ENCODE measurements around the gene OXER1. TPM values are rescaled to one million over a fixed set of nuclear protein-coding genes. Genes with fewer than 3 reads are reported as not detected.

OXER1 gene
- total and polyA plus RNA-seq, 2 of the 13 experiments (the other 11 are each of a cell fraction or from before 2014, with no cell fraction given) = 8.0 to 9.0 TPM

GRCh38 chr2:42787788-42788477 lies 24.0 kb upstream of the OXER1 start (continued):
- TF ChIP-seq FOXC1 (CRISPR knock-in tag; IDR thresholded peaks at IDR 0.05; ENCODE audit: borderline replicate concordance) (peak; percentile 46; the same call in 1 of the 2 replicates), ZBED4 (CRISPR knock-in tag; IDR thresholded peaks at IDR 0.05; ENCODE audit: borderline replicate concordance) (no peak), ZNF607 (CRISPR knock-in tag; IDR thresholded peaks at IDR 0.05; ENCODE audit: borderline replicate concordance) (no peak), GTF3A (CRISPR knock-in tag; conservative IDR thresholded peaks at IDR 0.05) (no peak), KLF13 (CRISPR knock-in tag; IDR thresholded peaks at IDR 0.05) (0 out of 2 replicates have a peak, but pooled peaks have one; percentile 29), ATF7-NPFF (CRISPR knock-in tag; IDR thresholded peaks at IDR 0.05; ENCODE audit: low read depth) (no peak), ZNF543 (CRISPR knock-in tag; IDR thresholded peaks at IDR 0.05) (no peak), ZBTB8A (CRISPR knock-in tag; IDR thresholded peaks at IDR 0.05; ENCODE audit: borderline replicate concordance, low read depth) (no peak), ZFP41 (CRISPR knock-in tag; IDR thresholded peaks at IDR 0.05; ENCODE audit: borderline replicate concordance) (no peak), RARG (CRISPR knock-in tag; IDR thresholded peaks at IDR 0.05; ENCODE audit: low read depth) (no peak), ZZZ3 (CRISPR knock-in tag; IDR thresholded peaks at IDR 0.05; ENCODE audit: borderline replicate concordance) (no peak), ZNF263 (CRISPR knock-in tag; IDR thresholded peaks at IDR 0.05) (no peak; the same call in 1 of the 2 replicates)
- TF ChIP-seq, protein P1, sequence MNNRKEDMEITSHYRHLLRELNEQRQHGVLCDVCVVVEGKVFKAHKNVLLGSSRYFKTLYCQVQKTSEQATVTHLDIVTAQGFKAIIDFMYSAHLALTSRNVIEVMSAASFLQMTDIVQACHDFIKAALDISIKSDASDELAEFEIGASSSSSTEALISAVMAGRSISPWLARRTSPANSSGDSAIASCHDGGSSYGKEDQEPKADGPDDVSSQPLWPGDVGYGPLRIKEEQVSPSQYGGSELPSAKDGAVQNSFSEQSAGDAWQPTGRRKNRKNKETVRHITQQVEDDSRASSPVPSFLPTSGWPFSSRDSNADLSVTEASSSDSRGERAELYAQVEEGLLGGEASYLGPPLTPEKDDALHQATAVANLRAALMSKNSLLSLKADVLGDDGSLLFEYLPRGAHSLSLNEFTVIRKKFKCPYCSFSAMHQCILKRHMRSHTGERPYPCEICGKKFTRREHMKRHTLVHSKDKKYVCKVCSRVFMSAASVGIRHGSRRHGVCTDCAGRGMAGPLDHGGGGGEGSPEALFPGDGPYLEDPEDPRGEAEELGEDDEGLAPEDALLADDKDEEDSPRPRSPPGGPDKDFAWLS (CRISPR knock-in tag; IDR thresholded peaks at IDR 0.05; ENCODE audit: borderline replicate concordance) = no peak
- TF ChIP-seq, protein P2, sequence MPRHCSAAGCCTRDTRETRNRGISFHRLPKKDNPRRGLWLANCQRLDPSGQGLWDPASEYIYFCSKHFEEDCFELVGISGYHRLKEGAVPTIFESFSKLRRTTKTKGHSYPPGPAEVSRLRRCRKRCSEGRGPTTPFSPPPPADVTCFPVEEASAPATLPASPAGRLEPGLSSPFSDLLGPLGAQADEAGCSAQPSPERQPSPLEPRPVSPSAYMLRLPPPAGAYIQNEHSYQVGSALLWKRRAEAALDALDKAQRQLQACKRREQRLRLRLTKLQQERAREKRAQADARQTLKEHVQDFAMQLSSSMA (CRISPR knock-in tag; IDR thresholded peaks at IDR 0.05) = no peak
- TF ChIP-seq, protein P3, sequence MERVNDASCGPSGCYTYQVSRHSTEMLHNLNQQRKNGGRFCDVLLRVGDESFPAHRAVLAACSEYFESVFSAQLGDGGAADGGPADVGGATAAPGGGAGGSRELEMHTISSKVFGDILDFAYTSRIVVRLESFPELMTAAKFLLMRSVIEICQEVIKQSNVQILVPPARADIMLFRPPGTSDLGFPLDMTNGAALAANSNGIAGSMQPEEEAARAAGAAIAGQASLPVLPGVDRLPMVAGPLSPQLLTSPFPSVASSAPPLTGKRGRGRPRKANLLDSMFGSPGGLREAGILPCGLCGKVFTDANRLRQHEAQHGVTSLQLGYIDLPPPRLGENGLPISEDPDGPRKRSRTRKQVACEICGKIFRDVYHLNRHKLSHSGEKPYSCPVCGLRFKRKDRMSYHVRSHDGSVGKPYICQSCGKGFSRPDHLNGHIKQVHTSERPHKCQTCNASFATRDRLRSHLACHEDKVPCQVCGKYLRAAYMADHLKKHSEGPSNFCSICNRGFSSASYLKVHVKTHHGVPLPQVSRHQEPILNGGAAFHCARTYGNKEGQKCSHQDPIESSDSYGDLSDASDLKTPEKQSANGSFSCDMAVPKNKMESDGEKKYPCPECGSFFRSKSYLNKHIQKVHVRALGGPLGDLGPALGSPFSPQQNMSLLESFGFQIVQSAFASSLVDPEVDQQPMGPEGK (CRISPR knock-in tag; IDR thresholded peaks at IDR 0.05) = peak; percentile 51
- TF ChIP-seq, protein P4, sequence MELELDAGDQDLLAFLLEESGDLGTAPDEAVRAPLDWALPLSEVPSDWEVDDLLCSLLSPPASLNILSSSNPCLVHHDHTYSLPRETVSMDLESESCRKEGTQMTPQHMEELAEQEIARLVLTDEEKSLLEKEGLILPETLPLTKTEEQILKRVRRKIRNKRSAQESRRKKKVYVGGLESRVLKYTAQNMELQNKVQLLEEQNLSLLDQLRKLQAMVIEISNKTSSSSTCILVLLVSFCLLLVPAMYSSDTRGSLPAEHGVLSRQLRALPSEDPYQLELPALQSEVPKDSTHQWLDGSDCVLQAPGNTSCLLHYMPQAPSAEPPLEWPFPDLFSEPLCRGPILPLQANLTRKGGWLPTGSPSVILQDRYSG (CRISPR knock-in tag; IDR thresholded peaks at IDR 0.05) = no peak
- TF ChIP-seq, protein P5, sequence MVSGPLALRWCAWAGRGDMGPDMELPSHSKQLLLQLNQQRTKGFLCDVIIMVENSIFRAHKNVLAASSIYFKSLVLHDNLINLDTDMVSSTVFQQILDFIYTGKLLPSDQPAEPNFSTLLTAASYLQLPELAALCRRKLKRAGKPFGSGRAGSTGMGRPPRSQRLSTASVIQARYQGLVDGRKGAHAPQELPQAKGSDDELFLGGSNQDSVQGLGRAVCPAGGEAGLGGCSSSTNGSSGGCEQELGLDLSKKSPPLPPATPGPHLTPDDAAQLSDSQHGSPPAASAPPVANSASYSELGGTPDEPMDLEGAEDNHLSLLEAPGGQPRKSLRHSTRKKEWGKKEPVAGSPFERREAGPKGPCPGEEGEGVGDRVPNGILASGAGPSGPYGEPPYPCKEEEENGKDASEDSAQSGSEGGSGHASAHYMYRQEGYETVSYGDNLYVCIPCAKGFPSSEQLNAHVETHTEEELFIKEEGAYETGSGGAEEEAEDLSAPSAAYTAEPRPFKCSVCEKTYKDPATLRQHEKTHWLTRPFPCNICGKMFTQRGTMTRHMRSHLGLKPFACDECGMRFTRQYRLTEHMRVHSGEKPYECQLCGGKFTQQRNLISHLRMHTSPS (CRISPR knock-in tag; IDR thresholded peaks at IDR 0.05; ENCODE audit: low read depth) = no peak
